ENCODE measurements around the gene CNPY3.

CNPY3 gene

GRCh38 chr6:42968126-42968701 is 38.9 kb downstream of the CNPY3 start:
- H4K20me1 ChIP-seq (ENCODE audit: insufficient read depth, low read length): 0 out of 2 replicates have a peak, but pooled peaks cover 2% of the 10 kb centered on the region
- DNase-seq (no peak), ATAC-seq (ENCODE audit: insufficient read depth, low read depth) (no peak)
- no peak overlapping the region for H2AFZ ChIP-seq (ENCODE audit: low read depth, low read length)
- no peak overlapping the region for H3K27ac ChIP-seq (ENCODE audit: low read length)
- peaks cover 55% of the 10 kb centered on the region for H3K36me3 ChIP-seq (ENCODE audit: insufficient read depth, low read length)
- no peak overlapping the region for H3K4me3 ChIP-seq (ENCODE audit: low read depth in 1 of 2, low read length in 2 of 2)
- H3K9ac ChIP-seq (ENCODE audit: low read depth, low read length): no peak overlapping the region
- no peak for TF ChIP-seq CTCF (IDR thresholded peaks at IDR 0.05; ENCODE audit: borderline replicate concordance, extremely low read depth, low read length, poor library complexity, severe bottlenecking)
- no peak for TF ChIP-seq EZH2 (IDR thresholded peaks at IDR 0.05; ENCODE audit: borderline replicate concordance, low read depth, low read length, severe bottlenecking)
- no peaks in the 10 kb centered on the region for H3K4me1 ChIP-seq (ENCODE audit: insufficient read depth, low read length)
- no peak overlapping the region for H3K4me2 ChIP-seq (ENCODE audit: insufficient read depth, low read length)
- H3K27me3 ChIP-seq (ENCODE audit: insufficient read depth, low read length, poor library complexity): no peaks in the 10 kb centered on the region
- H3K9me3 ChIP-seq (ENCODE audit: insufficient read depth, low read length, severe bottlenecking): no peaks in the 10 kb centered on the region
- H3K79me2 ChIP-seq (ENCODE audit: insufficient read depth, low read length): no peaks in the 10 kb centered on the region

- Histone ChIP-seq H2AFZ (ENCODE audit: low read depth, low read length) (no peak overlapping the region), H3K9me3 (ENCODE audit: insufficient read depth, low read length, severe bottlenecking) (no peaks in the 10 kb centered on the region), H3K9ac (ENCODE audit: low read depth, low read length) (no peak overlapping the region), H3K79me2 (ENCODE audit: insufficient read depth, low read length) (no peaks in the 10 kb centered on the region), H3K4me3 (ENCODE audit: low read depth in 1 of 2, low read length in 2 of 2) (no peak overlapping the region), H3K4me2 (ENCODE audit: insufficient read depth, low read length) (no peak overlapping the region), H3K36me3 (ENCODE audit: insufficient read depth, low read length) (peaks cover 52% of the 10 kb centered on the region), H3K27me3 (ENCODE audit: insufficient read depth, low read length, poor library complexity) (no peaks in the 10 kb centered on the region), H3K27ac (ENCODE audit: low read length) (no peak overlapping the region), H4K20me1 (ENCODE audit: insufficient read depth, low read length) (0 out of 2 replicates have a peak, but pooled peaks cover 2% of the 10 kb centered on the region), H3K4me1 (ENCODE audit: insufficient read depth, low read length) (no peaks in the 10 kb centered on the region)
- ATAC-seq (ENCODE audit: insufficient read depth, low read depth) (no peak), DNase-seq (no peak)
- no peak for TF ChIP-seq CTCF (IDR thresholded peaks at IDR 0.05; ENCODE audit: borderline replicate concordance, extremely low read depth, low read length, poor library complexity, severe bottlenecking)
- TF ChIP-seq EZH2 (IDR thresholded peaks at IDR 0.05; ENCODE audit: borderline replicate concordance, low read depth, low read length, severe bottlenecking): no peak
These were observed 39.5 kb downstream of the CNPY3 start for GRCh38 chr6:42968783-42969182.

- ATAC-seq (ENCODE audit: insufficient read depth, low read depth): no peak
- Histone ChIP-seq H3K79me2 (ENCODE audit: insufficient read depth, low read length) (no peaks in the 10 kb centered on the region), H3K9me3 (ENCODE audit: insufficient read depth, low read length, severe bottlenecking) (no peaks in the 10 kb centered on the region), H3K9ac (ENCODE audit: low read depth, low read length) (no peak overlapping the region), H3K36me3 (ENCODE audit: insufficient read depth, low read length) (peaks cover 51% of the 10 kb centered on the region), H3K27me3 (ENCODE audit: insufficient read depth, low read length, poor library complexity) (no peaks in the 10 kb centered on the region), H2AFZ (ENCODE audit: low read depth, low read length) (no peak overlapping the region), H3K27ac (ENCODE audit: low read length) (no peak overlapping the region), H3K4me1 (ENCODE audit: insufficient read depth, low read length) (no peaks in the 10 kb centered on the region), H4K20me1 (ENCODE audit: insufficient read depth, low read length) (0 out of 2 replicates have a peak, but pooled peaks cover 2% of the 10 kb centered on the region), H3K4me3 (ENCODE audit: low read depth in 1 of 2, low read length in 2 of 2) (no peak overlapping the region), H3K4me2 (ENCODE audit: insufficient read depth, low read length) (no peak overlapping the region)
- DNase-seq: no peak
- TF ChIP-seq EZH2 (IDR thresholded peaks at IDR 0.05; ENCODE audit: borderline replicate concordance, low read depth, low read length, severe bottlenecking) (no peak), CTCF (IDR thresholded peaks at IDR 0.05; ENCODE audit: borderline replicate concordance, extremely low read depth, low read length, poor library complexity, severe bottlenecking) (no peak)
These were observed 40.2 kb downstream of the CNPY3 start for GRCh38 chr6:42969431-42969830.
